Mesenchymal stem cell (in vitro differentiated cells and primary cell): ENCODE data around the gene BRD2.

Source experiments
- DNase-seq: peaks from one replicate; pipeline ENCODE4 v3.0.0-alpha.2; 2013
- H2AFZ ChIP-seq: one replicate; pipeline ENCODE4 v1.6.1; 2013; ENCODE audit warnings: low read depth, mild to moderate bottlenecking, control low read depth, inconsistent platforms, low read length, moderate library complexity
- H2AK5ac ChIP-seq: 2 replicates; pipeline ENCODE4 v1.6.1; 2013; ENCODE audit warnings: low read length, moderate library complexity, mild to moderate bottlenecking, inconsistent platforms; ENCODE audit not compliant: severe bottlenecking
- H2BK120ac ChIP-seq: one replicate; pipeline ENCODE4 v1.6.1; 2013; ENCODE audit warnings: low read depth, mild to moderate bottlenecking, inconsistent platforms, low read length, moderate library complexity
- H2BK12ac ChIP-seq, 2 experiments: one replicate each; pipeline ENCODE4 v1.6.1; 2013; ENCODE audit warnings: inconsistent platforms in 2 of 2, low read length in 2 of 2, mild to moderate bottlenecking in 2 of 2, moderate library complexity in 2 of 2, control low read depth in 1 of 2
- H2BK15ac ChIP-seq: one replicate; pipeline ENCODE4 v1.6.1; 2013; ENCODE audit warnings: mild to moderate bottlenecking, low read depth, inconsistent platforms; ENCODE audit not compliant: poor library complexity, severe bottlenecking
- H2BK5ac ChIP-seq: 2 replicates; pipeline ENCODE4 v1.6.1; 2013; ENCODE audit warnings: low read depth, mild to moderate bottlenecking, low read length, control low read depth, inconsistent platforms; ENCODE audit not compliant: poor library complexity, severe bottlenecking
- H3K14ac ChIP-seq, 2 experiments: one replicate each; pipeline ENCODE4 v1.6.1; 2013; ENCODE audit warnings: inconsistent platforms in 2 of 2, low read length in 2 of 2, control low read depth in 1 of 2, mild to moderate bottlenecking in 1 of 2, moderate library complexity in 1 of 2
- H3K18ac ChIP-seq, 2 experiments: one replicate each; pipeline ENCODE4 v1.6.1; 2013; ENCODE audit warnings: inconsistent platforms in 2 of 2, low read length in 2 of 2, control low read depth in 1 of 2, low read depth in 1 of 2, mild to moderate bottlenecking in 1 of 2
- H3K23ac ChIP-seq, 2 experiments: one replicate each; pipeline ENCODE4 v1.6.1; 2013; ENCODE audit warnings: inconsistent platforms in 2 of 2, low read length in 2 of 2, mild to moderate bottlenecking in 2 of 2, moderate library complexity in 2 of 2, control low read depth in 1 of 2
- H3K27ac ChIP-seq: 2 replicates; pipeline ENCODE4 v1.5.1; 2013; ENCODE audit warnings: mild to moderate bottlenecking, moderate library complexity, low read length, control low read depth, inconsistent platforms; ENCODE audit not compliant: poor library complexity, severe bottlenecking
- H3K27me3 ChIP-seq, 2 experiments: 2 replicates each; pipeline versions ENCODE4 v1.6.1 to v1.7.0; 2013; ENCODE audit warnings: low read length in 2 of 2, mild to moderate bottlenecking in 2 of 2, moderate library complexity in 2 of 2, control low read depth in 1 of 2, inconsistent platforms in 1 of 2; ENCODE audit not compliant: control insufficient read depth in 1 of 2, insufficient read depth in 1 of 2
- H3K36me3 ChIP-seq, 2 experiments: 2 replicates each; pipeline versions ENCODE4 v1.6.1 to v1.7.0; 2013; ENCODE audit warnings: low read length in 2 of 2, control low read depth in 1 of 2, inconsistent platforms in 1 of 2, low read depth in 1 of 2, mild to moderate bottlenecking in 1 of 2; ENCODE audit not compliant: insufficient read depth in 2 of 2, control insufficient read depth in 1 of 2
- H3K4ac ChIP-seq, 2 experiments: one replicate each; pipeline ENCODE4 v1.6.1; 2013; ENCODE audit warnings: inconsistent platforms in 2 of 2, low read length in 2 of 2, mild to moderate bottlenecking in 2 of 2, moderate library complexity in 2 of 2, control low read depth in 1 of 2, low read depth in 1 of 2
- H3K4me1 ChIP-seq: 2 replicates; pipeline ENCODE4 v1.6.1; 2013; ENCODE audit warnings: low read depth, low read length, control low read depth; ENCODE audit not compliant: control insufficient read depth, insufficient read depth
- H3K4me2 ChIP-seq: 2 replicates; pipeline ENCODE4 v1.6.1; 2013; ENCODE audit warnings: low read length, mild to moderate bottlenecking, inconsistent platforms; ENCODE audit not compliant: poor library complexity, severe bottlenecking
- H3K4me3 ChIP-seq, 2 experiments: 2 replicates each; pipeline versions ENCODE4 v1.5.1 to v1.7.0; 2013; ENCODE audit warnings: low read length in 2 of 2, mild to moderate bottlenecking in 2 of 2, control low read depth in 1 of 2, low read depth in 1 of 2; ENCODE audit not compliant: insufficient read depth in 1 of 2
- H3K79me1 ChIP-seq: replicated peaks from 2 replicates; pipeline ENCODE4 v1.6.1; 2013; ENCODE audit warnings: mild to moderate bottlenecking, control low read depth, low read length, inconsistent platforms; ENCODE audit not compliant: poor library complexity, severe bottlenecking
- H3K9ac ChIP-seq: 2 replicates; pipeline ENCODE4 v1.7.0; 2013; ENCODE audit warnings: mild to moderate bottlenecking, low read length, moderate library complexity
- H3K9me3 ChIP-seq: 2 replicates; pipeline ENCODE4 v1.7.0; 2013; ENCODE audit warnings: mild to moderate bottlenecking, low read length; ENCODE audit not compliant: control insufficient read depth
- H4K8ac ChIP-seq: one replicate; pipeline ENCODE4 v1.6.1; 2013; ENCODE audit warnings: inconsistent platforms, mild to moderate bottlenecking, low read length, moderate library complexity
- H4K91ac ChIP-seq: one replicate; pipeline ENCODE4 v1.6.1; 2013; ENCODE audit warnings: mild to moderate bottlenecking, low read length, inconsistent platforms
- WGBS: methylation state at CpG from one replicate; pipeline ENCODE4 v1.1.7; 2013; ENCODE audit warnings: mixed read lengths; 5-methylcytosine and 5-hydroxymethylcytosine counted together

Gene BRD2

DNA sequence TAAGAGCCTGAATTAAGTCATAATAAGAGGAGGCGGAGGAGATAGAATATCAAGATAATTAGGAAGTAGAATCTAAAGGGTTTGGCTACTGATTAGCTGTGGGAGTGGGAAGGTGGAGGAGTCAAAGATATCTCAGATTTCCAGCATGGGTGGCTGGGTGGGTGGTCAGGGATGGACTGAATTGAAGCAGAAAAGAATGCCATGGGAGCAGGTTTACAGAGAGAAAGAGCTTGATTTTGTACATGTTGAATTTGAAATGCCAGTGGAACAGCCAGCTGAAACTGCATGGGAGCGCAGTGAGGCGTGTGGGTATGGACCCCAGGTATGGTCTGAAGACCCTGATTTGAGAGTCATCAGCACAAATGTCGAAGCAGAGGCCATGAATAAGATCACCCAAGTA, 14.1 kb upstream of the BRD2 start:
- no peaks in the 10 kb centered on the region for H3K27me3 ChIP-seq

DNA sequence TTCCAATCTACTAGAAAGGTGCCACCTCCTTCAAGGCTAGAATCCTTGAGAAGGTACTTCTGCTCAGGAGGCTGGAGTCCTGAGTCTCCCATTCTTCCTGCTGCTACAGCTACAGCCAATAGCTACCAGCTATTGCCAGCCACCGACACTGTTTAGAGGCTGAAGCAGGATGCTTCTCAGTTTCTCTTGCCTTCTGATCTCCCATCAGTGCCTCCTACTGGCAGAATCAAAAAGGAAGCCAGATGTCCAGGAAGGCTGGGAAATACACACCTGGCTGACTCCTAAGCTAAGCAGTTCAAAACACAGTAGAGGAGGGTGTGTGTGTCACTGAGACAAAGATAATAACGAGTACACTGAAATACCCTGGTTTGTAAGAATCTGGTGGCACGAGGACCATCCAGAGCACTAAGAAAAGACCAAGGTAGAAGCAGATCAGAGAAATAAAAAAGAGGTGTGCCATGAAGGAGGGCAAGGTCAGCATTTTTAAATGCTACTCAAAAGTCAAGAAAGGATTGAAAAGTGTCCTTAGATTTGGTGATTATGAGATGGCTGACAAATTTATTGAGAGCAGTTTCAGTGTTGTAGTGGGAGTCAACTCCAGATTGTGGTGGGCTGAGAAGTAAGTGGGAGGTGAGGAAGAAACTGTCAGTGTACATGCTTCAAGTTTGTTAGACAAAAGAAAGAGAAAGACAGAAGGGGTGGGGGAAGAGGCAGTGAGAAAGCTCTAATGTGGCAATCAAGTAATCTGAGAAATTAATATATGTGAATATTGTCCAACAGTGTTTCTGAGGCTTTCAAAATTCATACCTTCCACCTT, 13.2 kb upstream of the BRD2 start:
- H3K18ac ChIP-seq: no peak overlapping the region
- no peak overlapping the region for H3K27ac ChIP-seq
- no peak overlapping the region for H2AFZ ChIP-seq
- no peaks in the 10 kb centered on the region for H3K36me3 ChIP-seq
- H3K79me1 ChIP-seq: peaks cover 9% of the 10 kb centered on the region
- H2BK5ac ChIP-seq: no peak overlapping the region
- no peak overlapping the region for H3K4ac ChIP-seq
- H4K8ac ChIP-seq: no peak overlapping the region
- no peak overlapping the region for H3K14ac ChIP-seq
- no peak overlapping the region for H4K91ac ChIP-seq
- no peaks in the 10 kb centered on the region for H3K9me3 ChIP-seq
- DNase-seq: peak; percentile 15
- no peak overlapping the region for H2BK15ac ChIP-seq
- WGBS: 17% methylated on average over 3 of the region's 3 CpGs
- no peak overlapping the region for H2BK12ac ChIP-seq
- H2BK120ac ChIP-seq: no peak overlapping the region
- no peak overlapping the region for H3K4me3 ChIP-seq
- H3K4me2 ChIP-seq: no peak overlapping the region
- H3K9ac ChIP-seq: no peak overlapping the region
- H2AK5ac ChIP-seq: no peak overlapping the region
- no peaks in the 10 kb centered on the region for H3K27me3 ChIP-seq
- H3K4me1 ChIP-seq: peaks cover 3% of the 10 kb centered on the region
- no peak overlapping the region for H3K23ac ChIP-seq

More for the DNA sequence above, 14.1 kb upstream of the BRD2 start:
- peaks cover 3% of the 10 kb centered on the region for H3K4me1 ChIP-seq
- no peak overlapping the region for H3K14ac ChIP-seq
- H2AK5ac ChIP-seq: no peak overlapping the region
- no peak overlapping the region for H3K9ac ChIP-seq
- no peak overlapping the region for H2AFZ ChIP-seq
- H3K27ac ChIP-seq: no peak overlapping the region
- WGBS: 85% methylated on average over 4 of the region's 4 CpGs
- no peak overlapping the region for H3K4ac ChIP-seq
- no peak overlapping the region for H2BK120ac ChIP-seq
- no peak overlapping the region for H2BK15ac ChIP-seq
- H3K79me1 ChIP-seq: peaks cover 9% of the 10 kb centered on the region
- H3K9me3 ChIP-seq: no peaks in the 10 kb centered on the region
- no peak overlapping the region for H3K18ac ChIP-seq
- DNase-seq: no peak
- no peak overlapping the region for H2BK5ac ChIP-seq
- H3K4me2 ChIP-seq: no peak overlapping the region
- H2BK12ac ChIP-seq: no peak overlapping the region
- no peak overlapping the region for H3K4me3 ChIP-seq
- no peak overlapping the region for H4K91ac ChIP-seq
- no peaks in the 10 kb centered on the region for H3K36me3 ChIP-seq
- no peak overlapping the region for H3K23ac ChIP-seq
- H4K8ac ChIP-seq: no peak overlapping the region

DNA sequence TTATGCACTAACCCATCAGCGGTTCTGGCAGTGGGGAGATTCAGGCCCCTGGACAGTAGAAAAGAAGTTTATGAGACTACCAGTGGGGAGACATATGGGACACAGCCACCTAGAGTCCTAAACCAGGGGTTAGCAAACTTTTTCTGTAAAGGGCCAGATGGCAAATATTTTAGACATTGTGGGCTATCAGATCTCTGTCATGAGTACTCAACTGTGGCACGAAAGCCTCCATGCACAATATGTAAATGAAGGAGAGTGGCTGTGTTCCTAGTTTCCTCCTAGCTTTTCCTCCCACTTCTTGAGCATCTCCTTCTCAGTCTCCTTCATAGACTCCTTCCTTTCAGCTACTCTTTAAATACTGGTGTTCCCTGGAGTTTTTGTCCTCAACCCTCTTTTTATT, 12.2 kb upstream of the BRD2 start:
- H3K4me2 ChIP-seq: no peak overlapping the region
- no peak overlapping the region for H3K23ac ChIP-seq
- no peak overlapping the region for H3K4ac ChIP-seq
- no peak overlapping the region for H4K91ac ChIP-seq
- no peaks in the 10 kb centered on the region for H3K27me3 ChIP-seq
- H3K27ac ChIP-seq: no peak overlapping the region
- no peaks in the 10 kb centered on the region for H3K36me3 ChIP-seq
- DNase-seq: no peak
- no peak overlapping the region for H3K14ac ChIP-seq
- H2BK12ac ChIP-seq: no peak overlapping the region
- no peak overlapping the region for H2AK5ac ChIP-seq
- H3K18ac ChIP-seq: no peak overlapping the region
- WGBS: 97% methylated on average over 2 of the region's 2 CpGs
- peaks cover 9% of the 10 kb centered on the region for H3K79me1 ChIP-seq
- H2BK15ac ChIP-seq: no peak overlapping the region
- H4K8ac ChIP-seq: no peak overlapping the region
- H3K9ac ChIP-seq: no peak overlapping the region
- H2BK5ac ChIP-seq: no peak overlapping the region
- H3K4me1 ChIP-seq: peaks cover 3% of the 10 kb centered on the region
- H3K9me3 ChIP-seq: no peaks in the 10 kb centered on the region
- H3K4me3 ChIP-seq: no peak overlapping the region
- H2BK120ac ChIP-seq: no peak overlapping the region
- H2AFZ ChIP-seq: no peak overlapping the region

DNA sequence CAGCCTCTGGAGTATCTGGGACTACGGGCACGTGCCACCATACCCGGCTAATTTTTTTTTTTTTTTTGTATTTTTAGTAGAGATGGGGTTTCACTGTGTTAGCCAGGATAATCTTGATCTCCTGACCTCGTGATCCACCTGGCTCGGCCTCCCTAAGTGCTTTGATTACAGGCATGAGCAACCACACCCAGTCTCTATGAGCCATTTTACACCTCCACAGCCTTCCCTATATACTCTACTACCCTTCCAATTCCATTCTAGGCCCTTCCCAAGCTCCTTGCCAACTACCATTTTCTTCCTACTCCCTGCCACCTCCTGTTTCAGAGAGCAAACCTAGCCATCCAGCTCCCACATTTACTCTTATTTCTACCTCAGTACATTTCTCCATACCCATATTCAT, 7.8 kb upstream of the BRD2 start:
- Histone ChIP-seq H3K4me2 (no peak overlapping the region), H3K27me3 (no peaks in the 10 kb centered on the region), H3K9ac (no peak overlapping the region), H3K23ac (no peak overlapping the region), H4K91ac (no peak overlapping the region), H4K8ac (no peak overlapping the region), H2BK5ac (no peak overlapping the region), H3K36me3 (no peaks in the 10 kb centered on the region), H3K14ac (no peak overlapping the region), H2BK12ac (no peak overlapping the region), H2BK15ac (no peak overlapping the region), H3K9me3 (no peaks in the 10 kb centered on the region), H3K27ac (no peak overlapping the region), H2BK120ac (no peak overlapping the region), H3K4me3 (no peak overlapping the region), H3K18ac (no peak overlapping the region), H2AK5ac (no peak overlapping the region), H2AFZ (no peak overlapping the region), H3K79me1 (peaks cover 7% of the 10 kb centered on the region), H3K4me1 (no peaks in the 10 kb centered on the region), H3K4ac (no peak overlapping the region)
- no peak for DNase-seq
- WGBS: 98% methylated on average over 5 of the region's 5 CpGs
